ENCODE results near the gene EEF1AKMT1.

EEF1AKMT1 gene

GRCh38 chr13:20812890-20813289, 39.1 kb upstream of the EEF1AKMT1 start:
- TF ChIP-seq CTCF (conservative IDR thresholded peaks at IDR 0.05) (no peak), ZFX (IDR thresholded peaks at IDR 0.05) (no peak)
- no peak overlapping the region for H3K27ac ChIP-seq

GRCh38 chr13:20810808-20811207, 37.0 kb upstream of the EEF1AKMT1 start:
- TF ChIP-seq CTCF (conservative IDR thresholded peaks at IDR 0.05) (no peak), ZFX (IDR thresholded peaks at IDR 0.05) (no peak)
- no peak overlapping the region for H3K27ac ChIP-seq

- H3K27ac ChIP-seq, result no peak overlapping the region
- TF ChIP-seq CTCF (conservative IDR thresholded peaks at IDR 0.05) (no peak), ZFX (IDR thresholded peaks at IDR 0.05) (no peak)
These were observed 35.1 kb upstream of the EEF1AKMT1 start for GRCh38 chr13:20808874-20809273.

- TF ChIP-seq ZFX (IDR thresholded peaks at IDR 0.05), result no peak
- no peak for TF ChIP-seq CTCF (conservative IDR thresholded peaks at IDR 0.05)
- no peak overlapping the region for H3K27ac ChIP-seq
These were observed 29.6 kb upstream of the EEF1AKMT1 start for GRCh38 chr13:20803180-20803965.

- TF ChIP-seq ZFX (IDR thresholded peaks at IDR 0.05) (no peak), CTCF (conservative IDR thresholded peaks at IDR 0.05) (no peak)
- no peak overlapping the region for H3K27ac ChIP-seq
These were observed 27.9 kb upstream of the EEF1AKMT1 start for GRCh38 chr13:20801707-20802106.

GRCh38 chr13:20799726-20800416, 26.1 kb upstream of the EEF1AKMT1 start:
- no peak overlapping the region for H3K27ac ChIP-seq
- no peak for TF ChIP-seq CTCF (conservative IDR thresholded peaks at IDR 0.05)
- no peak for TF ChIP-seq ZFX (IDR thresholded peaks at IDR 0.05)

GRCh38 chr13:20798027-20798426, 24.3 kb upstream of the EEF1AKMT1 start:
- no peak for TF ChIP-seq ZFX (IDR thresholded peaks at IDR 0.05)
- TF ChIP-seq CTCF (conservative IDR thresholded peaks at IDR 0.05), result no peak
- no peak overlapping the region for H3K27ac ChIP-seq
